GM12878 (cell line): ENCODE data around the gene ZNF366. TPM values are rescaled to one million over a fixed set of nuclear protein-coding genes. Genes with fewer than 3 reads are reported as not detected.

Experiments used
- ATAC-seq: fragments of 200-7000 bp; cut with Tn5 transposase; 3 replicates; pipeline ENCODE4 v1.9.1; 2020; ENCODE audit warnings: mild to moderate bottlenecking, moderate library complexity
- BruUV-seq: library from RNA; stranded (reverse); fragments of 400-500 nt; replicated peaks from 2 replicates; lab custom pipeline; 2021; lab: Mats Ljungman, UMichigan
- CTCF ChIA-PET: fragments of 300-600 bp; sonication (Branson Sonifier 250); formaldehyde crosslinking; extraction: SDS; loops from one replicate; lab custom pipeline; 2021; ENCODE audit warnings: inconsistent platforms; lab: Yijun Ruan, JAX
- POLR2A ChIA-PET: fragments of 350-600 bp; formaldehyde crosslinking; extraction: SDS; loops from one replicate; lab custom pipeline; 2021; ENCODE audit warnings: inconsistent platforms; lab: Charles Lee
- RAD21 ChIA-PET: fragments of 300-600 bp; sonication (Branson Sonifier 250); formaldehyde crosslinking; loops from one replicate; lab custom pipeline; 2023; ENCODE audit warnings: antibody characterized with exemption; ENCODE audit not compliant: unreplicated experiment; lab: Charles Lee
- SMC1A ChIA-PET: fragments of 300-600 bp; sonication (Branson Sonifier 250); formaldehyde crosslinking; loops from one replicate; lab custom pipeline; 2023; ENCODE audit not compliant: unreplicated experiment, uncharacterized antibody; lab: Charles Lee
- DNase-seq: peaks from one replicate; pipeline ENCODE4 v3.0.0-alpha.2; 2011; ENCODE audit warnings: low read depth, low spot score
- FAIRE-seq: peaks from 3 replicates; lab custom pipeline; 2011; peaks lifted over from hg19 to GRCh38; lab: Jason Lieb, UNC
- H2AFZ ChIP-seq: 2 replicates; pipeline ENCODE4 v1.6.0; 2011; ENCODE audit warnings: low read depth, low read length, control low read depth; ENCODE audit not compliant: control insufficient read depth
- H3K27ac ChIP-seq: 2 replicates; pipeline ENCODE4 v1.5.1; 2011; ENCODE audit warnings: control low read depth; ENCODE audit not compliant: control insufficient read depth, insufficient read depth
- H3K27me3 ChIP-seq, 2 experiments: replicated peaks in 1 of 2; 2 replicates each; pipeline versions ENCODE4 v1.6.0 to v1.6.1; 2011; ENCODE audit warnings: low read length in 1 of 2; ENCODE audit not compliant: control insufficient read depth in 2 of 2, insufficient read depth in 2 of 2
- H3K36me3 ChIP-seq, 2 experiments: 2 replicates each; pipeline ENCODE4 v1.5.1; 2011; ENCODE audit warnings: low read length in 1 of 2; ENCODE audit not compliant: control insufficient read depth in 2 of 2, insufficient read depth in 2 of 2
- H3K4me1 ChIP-seq: 2 replicates; pipeline ENCODE4 v1.6.1; 2011; ENCODE audit warnings: mild to moderate bottlenecking, low read length, moderate library complexity, mixed read lengths; ENCODE audit not compliant: control insufficient read depth, insufficient read depth
- H3K4me2 ChIP-seq: 2 replicates; pipeline ENCODE4 v1.6.0; 2011; ENCODE audit warnings: control low read depth; ENCODE audit not compliant: control insufficient read depth, insufficient read depth
- H3K4me3 ChIP-seq: fragments of 200-600 bp; sonication (generic); 2 replicates; pipeline ENCODE4 v1.5.1; 2016
- H3K79me2 ChIP-seq: 2 replicates; pipeline ENCODE4 v1.6.0; 2011; ENCODE audit warnings: low read length; ENCODE audit not compliant: control insufficient read depth, insufficient read depth
- H3K9ac ChIP-seq: 2 replicates; pipeline ENCODE4 v1.8.0; 2011; ENCODE audit warnings: low read length, control low read depth, mixed read lengths; ENCODE audit not compliant: control insufficient read depth, insufficient read depth
- H3K9me3 ChIP-seq: replicated peaks from 3 replicates; pipeline ENCODE4 v1.5.1; 2011; ENCODE audit warnings: mild to moderate bottlenecking, low read length; ENCODE audit not compliant: control insufficient read depth, insufficient read depth
- H4K20me1 ChIP-seq: 2 replicates; pipeline ENCODE4 v1.6.0; 2011; ENCODE audit not compliant: control insufficient read depth, insufficient read depth
- ATF2 ChIP-seq: IDR thresholded peaks from 2 replicates; pipeline ENCODE4 v1.6.1; 2012; ENCODE audit warnings: low read length, inconsistent platforms
- BACH1 ChIP-seq: fragments of 450-650 bp; IDR thresholded peaks from 2 replicates; pipeline ENCODE4 v1.6.1; 2017; ENCODE audit warnings: mild to moderate bottlenecking, borderline replicate concordance
- CHD2 ChIP-seq: IDR thresholded peaks from 2 replicates; pipeline ENCODE4 v1.6.1; 2011; ENCODE audit warnings: low read depth, low read length, improper control_type of control experiment, borderline replicate concordance
- CREB1 ChIP-seq: IDR thresholded peaks from 2 replicates; pipeline ENCODE4 v1.6.1; 2012; ENCODE audit warnings: low read depth, mild to moderate bottlenecking, inconsistent platforms
- KDM1A ChIP-seq: fragments of 200-600 bp; sonication (generic); IDR thresholded peaks from 2 replicates; pipeline ENCODE4 v1.6.1; 2016; ENCODE audit warnings: borderline replicate concordance
- NFYA ChIP-seq: IDR thresholded peaks from 2 replicates; pipeline ENCODE4 v1.6.1; 2011; ENCODE audit warnings: low read depth, mild to moderate bottlenecking, low read length, improper control_type of control experiment, borderline replicate concordance
- PAX5 ChIP-seq: IDR thresholded peaks from 2 replicates; pipeline ENCODE4 v1.6.1; 2011; ENCODE audit warnings: low read depth, low read length, borderline replicate concordance
- PML ChIP-seq: IDR thresholded peaks from 2 replicates; pipeline ENCODE4 v1.6.1; 2012; ENCODE audit warnings: low read length, inconsistent platforms
- POU2F2 ChIP-seq: IDR thresholded peaks from 3 replicates; pipeline ENCODE4 v1.6.1; 2011; ENCODE audit warnings: low read depth, mild to moderate bottlenecking, low read length, borderline replicate concordance
- SMC3 ChIP-seq: IDR thresholded peaks from 2 replicates; pipeline ENCODE4 v1.6.1; 2011; ENCODE audit warnings: low read length, improper control_type of control experiment, borderline replicate concordance
- TCF12 ChIP-seq: IDR thresholded peaks from 2 replicates; pipeline ENCODE4 v1.6.1; 2011; ENCODE audit warnings: low read depth, mild to moderate bottlenecking, low read length
- ZBTB40 ChIP-seq: fragments of 450-650 bp; IDR thresholded peaks from 2 replicates; pipeline ENCODE4 v1.6.1; 2016; ENCODE audit warnings: mild to moderate bottlenecking, moderate library complexity, borderline replicate concordance
- WGBS: methylation state at CpG from one replicate; pipeline ENCODE4 v1.1.6; 2016; ENCODE audit warnings: low lambda C conversion rate; ENCODE audit not compliant: insufficient replicate concordance, insufficient coverage; ENCODE audit errors: missing lambda C conversion rate; 5-methylcytosine and 5-hydroxymethylcytosine counted together
- in situ Hi-C: fragments of 300-500 bp; cut with MboI; formaldehyde crosslinking; loops from 9 replicates; pipeline ENCODE4 v1.14.3; 2018; ENCODE audit warnings: mixed read lengths
- intact Hi-C: fragments of 100-400 bp; cut with micrococcal nuclease; formaldehyde crosslinking; loops from one replicate; pipeline ENCODE4 v1.14.2; 2022; ENCODE audit not compliant: unreplicated experiment
- polyA plus RNA-seq, 11 experiments: library from polyadenylated mRNA; depleted of rRNA in 4 of 11; unstranded in 6 of 11; stranded (reverse) in 5 of 11; fragments of >200 nt; fragmentation: Nextera tagmentation in 4 of 11; fragmentation: Illumina TruSeq in 1 of 11; extraction: Ambion mirVana in 4 of 11; extraction: Trizol in 1 of 11; gene quantifications; 1 replicate in 1 of 11; 2 replicates in 10 of 11; pipeline versions ENCODE4 v1.2.1 to v1.2.3, GENCODE V29; 2011 to 2016; ENCODE audit warnings: inconsistent platforms in 2 of 11, missing spikeins in 2 of 11, low read depth in 1 of 11
- total RNA-seq, 4 experiments: library from RNA; depleted of rRNA in 3 of 4; stranded (reverse); fragments of >200 nt in 3 of 4; fragmentation: Illumina TruSeq in 1 of 4; extraction: Trizol in 1 of 4; gene quantifications; 2 replicates each; pipeline versions ENCODE4 v1.2.1 to v1.2.3, GENCODE V29; 2013 to 2021

ZNF366 gene
- total and polyA plus RNA-seq, 10 of the 15 experiments (the other 5 are each of a cell fraction or from before 2014, with no cell fraction given), result 0.01 to 0.18 (median 0.04) TPM; not detected in 6

- 17% methylated on average over 2 of the region's 2 CpGs for WGBS
- intact Hi-C loops (loop anchor here (5.0 kb wide), 2 partner anchors 34 to 169 kb away; no protein-coding TSS in a partner anchor), in situ Hi-C loops (no loop called here)
- ChIA-PET CTCF (interaction anchor here (0.9 to 1.1 kb wide), 2 partner anchors 11 to 52 kb away, joined by 3 read pairs; no protein-coding TSS in a partner anchor), POLR2A (interaction anchor here (1.3 to 2.8 kb wide), 4 partner anchors 8 to 162 kb away, joined by 3 to 14 read pairs (median 4); no protein-coding TSS in a partner anchor), SMC1A (interaction anchor here (0.6 to 3.1 kb wide), 10 partner anchors 8 to 76 kb away, joined by 3 to 20 read pairs (median 4); no protein-coding TSS in a partner anchor), RAD21 (interaction anchor here (1.5 to 1.9 kb wide), 3 partner anchors 19 to 97 kb away, joined by 4 to 13 read pairs (median 7); no protein-coding TSS in a partner anchor)
- ATAC-seq (no peak), DNase-seq (no peak), FAIRE-seq (no peak)
- Histone ChIP-seq H3K79me2 (no peaks in the 10 kb centered on the region), H3K27ac (0 out of 2 replicates have a peak overlapping the region, but pooled peaks have one; percentile 1), H3K36me3 (no peaks in the 10 kb centered on the region), H3K9ac (no peak overlapping the region), H3K4me2 (no peak overlapping the region), H3K27me3 (no peaks in the 10 kb centered on the region), H3K9me3 (no peaks in the 10 kb centered on the region; the same call in 2 of the 3 replicates), H4K20me1 (no peaks in the 10 kb centered on the region), H3K4me3 (no peak overlapping the region), H2AFZ (no peak overlapping the region), H3K4me1 (peaks cover 75% of the 10 kb centered on the region)
- TF ChIP-seq ZBTB40 (no peak), KDM1A (no peak), BACH1 (no peak), PAX5 (no peak), PML (no peak), POU2F2 (no peak), CREB1 (no peak), TCF12 (no peak), SMC3 (no peak), ATF2 (no peak), CHD2 (no peak), NFYA (no peak)
- no TSS peak for BruUV-seq
These were observed 36.4 kb downstream of the ZNF366 start for GRCh38 chr5:72470826-72471225.
